22Rv1 (cell line): ENCODE results near the gene MYH6.

Experiments used
- H3K27ac ChIP-seq: fragments of 450-650 bp; 2 replicates; pipeline ENCODE4 v1.5.1; 2017
- CTCF ChIP-seq: fragments of 450-650 bp; IDR thresholded peaks from 2 replicates; pipeline ENCODE4 v1.5.1; 2017; ENCODE audit warnings: mild to moderate bottlenecking
- ZFX ChIP-seq: fragments of 450-650 bp; IDR thresholded peaks from 2 replicates; pipeline ENCODE4 v1.6.1; 2017; ENCODE audit warnings: antibody characterized with exemption, borderline replicate concordance

Gene MYH6

GRCh38 chr14:23366426-23366921 lies 41.6 kb downstream of the MYH6 start:
- H3K27ac ChIP-seq = no peak overlapping the region

GRCh38 chr14:23365732-23366425 lies 42.2 kb downstream of the MYH6 start:
- no peak overlapping the region for H3K27ac ChIP-seq
- TF ChIP-seq ZFX (no peak), CTCF (no peak)

More at GRCh38 chr14:23366426-23366921, 41.6 kb downstream of the MYH6 start:
- TF ChIP-seq ZFX = no peak
- TF ChIP-seq CTCF = no peak

- H3K27ac ChIP-seq = no peak within 1 kb of the TSS
- TF ChIP-seq CTCF (no peak), ZFX (no peak)
Measured at GRCh38 chr14:23365036-23365731, 42.9 kb downstream of the MYH6 start, which contains the start of gene EFS. Gene EFS, minus strand, starts transcription at chr14:23365172. Its CDS starts 147 bp downstream, at chr14:23365025.

- TF ChIP-seq CTCF (no peak), ZFX (no peak)
- H3K27ac ChIP-seq = no peak overlapping the region
Measured at GRCh38 chr14:23364164-23365035, 43.7 kb downstream of the MYH6 start.

GRCh38 chr14:23362200-23362599 lies 45.9 kb downstream of the MYH6 start:
- TF ChIP-seq CTCF (no peak), ZFX (no peak)
- H3K27ac ChIP-seq = no peak overlapping the region

- no peak for TF ChIP-seq CTCF
- TF ChIP-seq ZFX = no peak
- no peak overlapping the region for H3K27ac ChIP-seq
Measured at GRCh38 chr14:23361763-23362162, 46.3 kb downstream of the MYH6 start.

- TF ChIP-seq ZFX = no peak
- no peak for TF ChIP-seq CTCF
- no peak overlapping the region for H3K27ac ChIP-seq
Measured at GRCh38 chr14:23361320-23361719, 46.8 kb downstream of the MYH6 start.
